NCI-H2227 treated with DMSO at 0.1 percent for 48 hours (cell line): Measurements from ENCODE around the gene SLC13A5.
"Not testable (repeated sequence)": the region's sequence is repeated elsewhere in the genome, so short reads cannot be mapped to it uniquely, and the experiment has no call there.

ENCODE experiments used
- DNase-seq: peaks from one replicate; lab custom pipeline; 2025; lab: John Stamatoyannopoulos, UW

The SLC13A5 gene

DNA sequence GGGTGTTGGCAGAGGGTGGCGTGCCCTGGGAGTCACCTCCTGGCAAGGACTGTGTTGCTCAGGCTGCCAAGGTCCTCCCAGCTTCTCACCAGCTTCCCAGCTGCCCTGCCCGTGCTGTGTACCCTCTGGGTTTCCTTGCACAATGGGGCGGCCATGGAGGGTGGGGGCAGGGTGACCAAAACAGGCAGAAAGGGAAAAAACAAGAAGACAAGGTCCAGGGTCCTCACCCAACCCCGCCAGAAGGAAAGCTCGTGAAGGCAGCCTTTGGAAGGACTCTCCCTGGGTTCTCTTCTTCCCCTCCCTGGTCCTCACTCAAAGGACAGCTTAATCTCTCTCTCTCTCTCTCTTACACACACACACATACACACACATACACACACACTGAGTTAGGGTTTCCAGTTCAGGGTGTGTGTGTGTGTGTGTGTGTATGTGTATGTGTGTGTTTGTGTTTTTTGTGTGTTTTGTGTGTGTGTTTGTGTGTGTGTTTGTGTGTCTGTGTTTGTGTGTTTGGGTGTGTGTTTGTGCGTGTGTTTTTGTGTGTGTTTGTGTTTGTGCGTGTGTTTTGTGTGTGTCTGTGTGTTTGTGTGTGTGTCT, 2.0 kb downstream of the SLC13A5 start:
- no peak for DNase-seq

DNA sequence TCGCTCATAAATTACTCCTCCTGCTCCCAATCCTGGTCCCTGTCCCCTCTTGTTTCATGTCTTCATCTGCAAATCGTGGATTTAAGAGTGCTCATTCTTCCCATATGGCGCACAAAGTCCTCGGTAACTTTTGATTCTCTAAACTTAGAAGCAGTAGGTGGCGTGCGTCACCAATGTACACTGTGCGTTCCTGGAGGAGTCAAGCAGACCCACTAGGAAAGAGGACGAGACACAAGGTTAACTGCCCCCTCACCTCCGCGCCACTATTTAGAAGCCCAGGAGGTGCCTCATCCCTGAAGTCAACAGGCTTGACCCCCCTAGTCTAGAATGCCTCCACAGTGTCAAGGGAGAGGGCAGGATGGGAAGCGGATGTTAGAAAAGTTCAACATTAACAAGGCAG, 2.9 kb downstream of the SLC13A5 start:
- no peak for DNase-seq

DNA sequence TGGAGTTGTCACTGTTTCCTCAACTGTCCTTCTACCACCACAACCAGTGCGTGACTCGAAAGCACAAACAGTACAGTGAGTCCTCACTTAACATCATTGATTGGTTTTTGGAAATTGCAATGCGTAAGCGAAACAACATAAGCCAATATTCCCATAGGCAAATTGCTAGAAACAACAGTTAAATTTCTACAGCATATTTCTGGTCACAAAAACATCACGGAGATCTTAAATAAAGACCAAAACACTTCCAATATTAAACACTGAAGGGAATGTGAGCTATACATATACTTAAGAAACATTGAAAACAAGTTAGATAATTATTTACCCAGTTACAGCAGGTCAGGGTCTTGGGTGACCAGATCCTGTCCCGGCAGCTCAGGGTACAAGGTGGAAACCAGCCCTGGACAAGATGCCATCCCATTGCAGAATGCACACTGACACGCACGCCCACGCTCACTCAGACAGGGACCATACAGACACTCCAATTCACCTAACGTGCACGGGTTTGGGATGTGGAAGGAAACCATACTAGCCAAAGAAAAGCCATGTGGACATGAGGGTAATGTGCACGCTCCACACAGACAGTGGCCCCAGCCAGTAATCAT, 4.7 kb downstream of the SLC13A5 start:
- no peak for DNase-seq

DNA sequence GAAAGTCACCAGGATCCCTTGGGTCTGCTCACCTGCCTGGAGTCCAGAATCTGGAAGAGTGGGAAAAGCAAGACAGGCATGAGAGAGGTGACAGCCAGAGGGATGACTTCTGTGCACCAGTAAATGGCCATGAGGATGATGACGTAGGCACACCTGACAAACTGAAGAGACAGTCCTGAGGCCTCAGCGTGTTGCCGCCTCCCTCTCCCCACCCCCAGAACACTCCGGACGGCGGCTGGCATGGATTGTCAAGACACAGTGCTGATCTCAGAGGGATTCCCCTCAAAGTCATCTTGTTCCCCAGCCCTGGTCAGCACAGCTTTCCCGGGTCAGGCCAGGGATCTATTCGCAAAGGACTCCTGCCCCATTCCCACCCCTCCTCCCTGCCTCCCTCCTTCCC, 6.2 kb downstream of the SLC13A5 start:
- DNase-seq, result no peak

DNA sequence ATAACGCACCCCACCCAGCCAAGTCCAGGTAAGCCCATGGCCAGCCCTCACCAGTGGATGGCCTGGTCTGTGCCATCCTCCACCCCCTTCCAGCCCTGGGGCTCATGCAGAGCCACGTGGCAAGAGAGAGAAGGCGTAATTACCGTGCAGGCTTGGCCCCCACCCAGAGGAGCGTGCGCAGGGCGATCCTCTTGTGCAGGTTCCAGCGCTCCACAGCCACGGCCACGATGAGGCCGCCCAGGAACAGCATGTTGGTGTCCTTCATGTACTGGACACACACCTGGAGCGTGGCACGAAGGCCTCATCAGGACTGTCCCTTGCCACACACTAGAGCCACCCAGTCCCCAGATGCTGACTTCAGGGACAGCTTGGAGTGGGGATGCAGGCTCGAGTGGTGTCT, 6.7 kb downstream of the SLC13A5 start:
- DNase-seq, result no peak

DNA sequence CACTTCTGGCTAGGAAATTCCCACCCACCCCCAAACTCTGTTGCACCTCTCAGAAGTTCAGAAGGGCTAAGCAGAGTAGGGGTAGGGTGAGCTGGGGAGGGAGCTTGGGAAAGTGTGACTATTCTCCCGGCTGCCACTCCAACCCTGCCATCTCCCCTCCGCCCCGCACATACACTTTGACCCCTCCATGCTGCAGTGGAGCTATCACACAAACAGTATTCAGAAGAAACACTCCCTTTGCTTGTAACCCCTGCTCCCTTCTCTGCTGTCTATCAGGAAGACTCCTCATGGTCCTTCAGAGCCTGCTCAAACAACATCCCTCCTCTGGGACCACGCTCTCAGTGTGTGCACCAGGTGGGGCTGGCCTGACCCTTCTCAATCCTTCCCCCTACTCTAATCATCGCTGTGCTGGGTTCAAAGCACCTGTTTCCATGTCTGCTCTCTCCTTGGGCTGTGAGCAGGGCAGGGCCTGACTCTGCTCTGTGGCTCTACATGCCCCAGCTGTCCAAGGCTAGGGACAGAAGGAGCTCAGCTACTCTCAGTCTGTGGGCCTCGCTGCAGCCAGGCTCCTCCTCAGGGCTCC, 8.6 kb downstream of the SLC13A5 start:
- no peak for DNase-seq

DNA sequence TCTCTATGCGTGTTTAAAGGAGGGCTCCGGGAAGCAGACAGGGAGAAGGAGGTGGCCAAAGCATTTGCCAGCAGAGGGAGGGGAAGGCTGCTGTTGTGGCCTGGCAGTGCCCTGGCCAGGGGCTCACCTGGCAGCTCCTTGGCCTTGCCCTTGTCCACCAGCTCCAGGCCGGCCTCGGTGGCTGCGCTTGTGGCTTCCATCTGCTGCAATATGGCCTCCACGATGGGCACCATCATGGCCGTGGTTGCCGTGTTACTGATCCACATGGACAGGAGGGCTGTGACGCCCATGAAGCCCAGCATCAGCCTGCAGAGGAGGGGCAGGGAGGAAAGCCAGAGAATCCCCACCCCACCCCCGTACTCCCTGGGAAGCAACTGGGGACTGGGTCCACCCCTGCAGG, 9.4 kb downstream of the SLC13A5 start:
- DNase-seq, result no peak

DNA sequence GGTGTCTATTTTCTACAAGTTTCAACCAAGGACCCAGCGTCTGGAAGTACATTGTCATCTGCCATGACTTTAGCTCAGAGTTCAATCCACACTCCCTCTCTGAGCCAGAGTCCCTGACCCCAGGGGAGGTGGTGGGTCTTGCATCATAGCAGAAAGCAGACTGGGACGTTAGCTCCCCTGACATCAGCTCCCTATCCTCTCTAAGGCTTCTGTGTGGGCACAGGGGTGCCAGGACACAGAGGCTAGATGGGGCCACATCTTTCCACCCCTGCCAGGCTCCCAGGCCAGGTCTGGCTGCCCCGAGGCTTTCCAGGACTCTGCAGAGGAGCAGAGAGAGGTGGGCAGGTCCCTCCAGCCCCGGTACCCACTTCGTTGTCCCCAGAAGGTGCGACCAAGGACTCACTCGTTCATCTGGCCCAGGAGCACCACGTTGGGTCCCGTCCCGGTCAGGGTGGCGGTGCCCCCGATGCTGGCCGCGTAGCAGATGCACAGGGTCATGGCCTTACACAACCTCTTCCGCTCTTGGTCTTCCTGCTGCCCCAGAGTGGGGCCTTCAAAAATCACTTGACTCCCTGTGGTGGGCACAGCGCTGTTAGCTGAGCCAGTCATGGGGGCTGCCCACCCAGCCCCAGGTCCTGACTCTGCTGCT, 10.5 kb downstream of the SLC13A5 start:
- DNase-seq, result no peak

DNA sequence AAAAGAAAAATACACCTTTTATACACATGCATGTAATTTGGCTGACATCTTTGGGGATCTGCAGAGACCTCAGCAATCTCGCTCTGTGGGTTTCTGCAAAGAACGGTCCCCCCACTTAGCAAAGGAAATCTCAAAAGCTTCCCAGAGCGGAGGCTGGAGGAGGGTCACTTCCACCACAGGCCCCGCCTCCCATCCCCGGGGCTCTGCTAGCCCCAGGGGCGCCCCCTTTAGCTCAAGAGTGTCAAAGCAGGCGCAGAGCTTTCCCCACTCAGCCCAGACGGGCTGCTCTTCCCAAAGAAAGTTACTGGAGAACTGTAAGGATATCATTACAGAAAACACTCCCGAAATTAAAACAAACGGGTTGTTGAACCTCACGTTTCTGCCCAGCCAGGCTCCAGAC, 11.4 kb downstream of the SLC13A5 start:
- no peak for DNase-seq

DNA sequence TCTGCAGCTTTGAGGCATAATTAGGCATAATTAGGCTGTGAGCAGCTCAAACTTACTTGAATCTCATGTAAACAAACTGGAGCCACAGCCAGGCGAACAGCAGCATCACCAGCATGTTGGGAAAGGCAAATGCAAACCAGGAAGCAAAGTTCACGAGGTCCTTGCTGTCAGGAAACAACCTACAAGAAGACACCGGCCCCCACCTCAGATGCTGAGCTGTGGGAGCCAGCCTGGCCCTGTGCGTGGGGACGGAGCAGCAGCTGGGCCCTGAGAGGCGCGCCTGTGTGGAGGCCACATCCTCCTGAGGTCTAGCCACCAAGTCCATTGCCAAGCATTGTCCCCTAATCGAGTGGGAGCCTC, 12.2 kb downstream of the SLC13A5 start:
- DNase-seq, result no peak

DNA sequence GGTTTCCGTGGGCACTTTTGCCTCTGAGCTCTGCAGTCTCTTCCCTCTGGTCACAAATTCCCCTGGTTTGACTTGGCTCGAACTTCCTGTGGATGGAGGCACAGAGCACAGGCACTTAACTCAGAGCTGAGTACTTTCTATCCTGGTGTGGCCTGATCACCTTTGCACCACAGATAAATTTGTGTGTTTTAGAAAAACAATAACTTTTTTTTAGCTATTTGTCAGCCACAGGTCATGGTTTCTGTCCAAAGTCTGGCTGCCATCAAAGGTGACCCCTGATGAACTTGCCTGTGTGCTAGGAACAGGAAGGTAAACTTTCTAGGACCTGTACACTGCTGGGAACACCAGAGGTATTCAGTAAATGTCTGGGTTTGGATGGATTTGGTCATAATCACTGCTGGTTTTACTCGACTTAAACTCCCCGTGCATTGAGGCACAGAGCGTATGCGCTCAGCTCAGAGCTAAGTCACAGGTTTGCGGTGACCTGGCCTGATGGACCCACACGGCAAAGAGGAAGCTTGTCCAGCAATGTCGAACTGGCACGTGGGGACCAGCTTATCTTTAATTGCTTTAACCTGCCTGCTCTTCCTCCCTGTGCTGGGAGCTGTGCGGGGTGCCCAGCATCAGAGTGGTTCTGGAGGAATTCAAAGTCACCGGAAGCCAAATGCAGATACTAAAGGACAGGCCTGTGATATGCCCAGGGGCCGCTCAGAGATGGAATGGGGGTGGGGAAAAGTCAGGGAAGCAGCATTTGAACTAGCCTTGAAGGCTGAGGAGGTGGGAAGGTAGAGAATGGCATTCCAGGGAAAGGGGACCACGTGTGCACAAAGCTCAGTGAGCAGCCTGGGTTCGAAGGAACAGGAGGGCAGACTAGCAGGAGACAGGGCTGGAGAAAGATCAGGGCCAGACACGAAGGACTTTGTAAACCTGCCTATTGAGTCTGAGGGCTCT, 12.9 kb downstream of the SLC13A5 start:
- no peak for DNase-seq

DNA sequence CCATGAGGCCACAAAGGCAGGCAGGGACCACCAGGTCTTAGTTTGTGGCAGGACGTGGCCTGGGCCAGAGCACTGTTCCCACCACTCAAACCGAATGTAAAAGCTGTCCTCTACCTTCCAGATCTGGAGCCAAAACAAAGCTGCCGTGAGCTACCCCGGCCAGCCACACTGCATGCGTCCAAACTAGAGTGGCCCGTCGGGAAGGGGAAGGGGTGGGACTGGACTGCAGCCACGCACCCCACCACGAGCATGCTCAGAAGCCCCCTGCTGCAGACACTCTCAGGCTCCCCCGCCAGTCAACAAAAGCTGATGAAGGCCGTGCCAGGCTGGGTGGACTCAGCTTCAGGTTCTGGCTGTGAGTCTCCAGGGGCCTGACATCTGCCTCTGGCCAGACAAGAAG, 15.2 kb downstream of the SLC13A5 start:
- no peak for DNase-seq

DNA sequence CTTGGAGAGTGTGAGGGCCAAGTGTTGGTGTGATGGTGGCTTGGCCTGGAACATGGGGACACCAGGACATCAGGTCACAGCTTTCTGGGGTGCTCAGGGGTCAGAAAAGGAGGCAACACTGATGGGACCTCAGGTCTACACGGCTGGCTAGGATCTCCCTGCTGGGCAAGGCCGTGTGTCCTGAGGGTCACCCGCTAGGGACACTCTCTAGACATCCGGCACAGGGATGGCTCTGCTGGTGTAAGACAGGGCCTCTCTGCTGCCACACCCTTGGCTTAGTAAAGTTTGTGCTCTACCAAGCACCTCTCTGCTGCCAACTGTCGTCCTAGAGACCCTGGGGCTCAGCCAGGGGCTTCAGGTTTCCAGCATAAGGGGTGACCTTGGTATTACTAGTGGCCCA, 16.3 kb downstream of the SLC13A5 start:
- no peak for DNase-seq

DNA sequence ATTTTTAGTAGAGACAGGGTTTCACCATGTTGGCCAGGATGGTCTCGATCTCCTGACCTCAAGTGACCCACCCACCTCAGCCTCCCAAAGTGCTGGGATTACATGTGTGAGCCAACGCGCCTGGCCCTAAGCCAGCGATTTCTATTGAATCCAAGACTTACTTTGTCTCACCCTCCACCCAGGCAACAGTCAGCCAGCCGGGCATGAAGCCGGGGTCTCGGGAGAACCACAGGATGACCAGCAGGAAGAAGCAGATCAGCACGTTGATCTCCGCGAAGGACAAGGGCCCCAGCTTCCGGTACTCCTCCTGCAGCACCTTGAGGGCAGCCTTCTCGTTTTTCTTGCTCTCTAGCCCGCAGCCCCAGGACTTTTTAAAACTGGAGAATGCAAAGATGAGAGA, 17.6 kb downstream of the SLC13A5 start:
- no peak for DNase-seq

DNA sequence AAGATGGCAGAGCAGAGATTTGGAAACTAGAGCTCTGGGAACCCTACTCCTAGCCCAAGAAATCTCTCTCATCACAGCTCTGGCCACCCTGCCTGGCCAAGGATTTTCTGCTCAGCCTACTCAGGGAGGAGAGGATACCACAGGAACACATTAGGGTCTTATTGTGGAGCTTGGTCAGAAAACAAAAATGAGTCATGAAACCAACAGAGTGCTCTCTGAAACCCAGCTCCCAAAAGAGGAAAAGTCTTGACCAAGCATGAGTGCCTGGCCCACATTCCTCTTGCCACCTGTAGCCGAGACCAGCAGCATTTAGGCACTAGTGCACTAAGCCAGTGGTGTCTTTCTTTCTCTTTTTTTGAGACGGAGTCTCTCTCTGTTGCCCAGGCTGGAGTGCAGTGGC, 18.1 kb downstream of the SLC13A5 start:
- DNase-seq, result no peak

DNA sequence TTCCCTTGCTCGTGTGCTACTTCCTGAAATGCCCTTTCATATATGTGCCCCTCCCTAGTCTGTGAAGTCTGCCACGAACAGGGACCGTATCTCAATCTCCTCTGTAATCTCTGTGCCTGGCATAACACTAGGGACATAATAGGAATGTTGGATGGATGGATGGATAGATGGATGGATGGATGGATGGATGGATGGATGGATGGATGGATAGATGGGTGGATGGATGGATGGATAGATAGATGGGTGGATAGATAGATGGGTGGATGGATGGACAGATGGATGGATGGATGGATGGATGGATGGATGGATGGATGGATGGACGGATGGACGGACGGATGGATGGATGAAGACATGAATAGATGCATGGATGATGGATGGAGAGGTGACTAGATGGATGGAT, 21.2 kb downstream of the SLC13A5 start:
- DNase-seq, result not testable (repeated sequence)

DNA sequence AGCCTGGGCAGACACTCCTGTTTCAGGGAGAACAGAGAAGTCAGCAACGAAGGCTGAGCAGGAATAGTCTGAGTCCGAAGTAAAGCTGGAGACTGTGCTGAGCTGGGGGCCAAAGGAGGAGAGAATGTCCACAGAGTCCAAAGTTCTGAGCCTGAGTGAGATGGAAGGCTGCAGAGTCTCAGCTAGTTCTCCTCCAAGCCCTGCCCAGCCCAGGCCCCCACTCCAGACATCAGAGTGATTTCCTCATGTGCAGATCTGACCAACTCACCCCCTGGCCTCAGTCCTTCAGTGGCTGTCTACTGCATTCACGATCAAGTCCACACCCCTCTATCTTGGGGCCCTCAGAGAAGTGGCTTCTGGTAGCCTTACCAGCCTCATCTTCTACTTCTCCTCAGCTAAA, 21.6 kb downstream of the SLC13A5 start:
- DNase-seq, result no peak

DNA sequence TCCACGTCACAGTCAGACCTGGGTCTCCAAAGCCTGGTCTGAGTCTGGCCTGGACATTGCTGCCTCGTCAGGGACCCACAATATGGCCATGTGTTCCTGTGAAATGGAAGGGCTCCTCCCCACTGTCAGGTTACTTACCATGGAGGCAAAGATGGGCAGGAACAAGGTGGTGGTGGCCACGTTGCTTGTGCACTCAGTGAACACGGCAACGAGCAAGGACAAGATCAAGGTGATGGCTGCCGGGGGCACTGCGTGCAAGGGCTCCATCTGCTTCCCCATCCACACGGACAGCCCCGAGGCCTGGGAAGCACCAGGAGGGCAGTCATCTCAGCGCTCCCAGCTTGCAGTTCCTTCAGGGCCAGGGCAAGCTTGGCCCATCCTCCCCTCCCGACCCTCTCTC, 22.5 kb downstream of the SLC13A5 start:
- DNase-seq, result no peak

DNA sequence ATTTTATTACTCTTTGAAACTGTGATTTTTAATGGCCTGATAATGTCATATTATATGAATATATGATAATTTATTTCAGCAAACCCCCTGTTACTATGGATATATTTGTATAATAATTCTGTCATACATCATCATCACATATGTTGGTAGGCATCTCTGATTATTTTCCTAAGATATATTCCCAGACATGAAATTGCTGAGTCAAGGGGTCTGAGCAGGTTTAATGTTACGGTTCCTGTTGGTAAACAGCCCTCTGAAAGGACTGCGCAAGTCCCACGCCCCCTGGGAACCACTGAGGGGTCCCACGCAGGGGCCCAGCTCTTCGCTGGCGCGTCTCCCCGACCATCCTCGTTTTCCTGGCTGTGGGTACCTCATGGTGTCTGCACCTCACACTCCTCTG, 24.2 kb downstream of the SLC13A5 start:
- no peak for DNase-seq

DNA sequence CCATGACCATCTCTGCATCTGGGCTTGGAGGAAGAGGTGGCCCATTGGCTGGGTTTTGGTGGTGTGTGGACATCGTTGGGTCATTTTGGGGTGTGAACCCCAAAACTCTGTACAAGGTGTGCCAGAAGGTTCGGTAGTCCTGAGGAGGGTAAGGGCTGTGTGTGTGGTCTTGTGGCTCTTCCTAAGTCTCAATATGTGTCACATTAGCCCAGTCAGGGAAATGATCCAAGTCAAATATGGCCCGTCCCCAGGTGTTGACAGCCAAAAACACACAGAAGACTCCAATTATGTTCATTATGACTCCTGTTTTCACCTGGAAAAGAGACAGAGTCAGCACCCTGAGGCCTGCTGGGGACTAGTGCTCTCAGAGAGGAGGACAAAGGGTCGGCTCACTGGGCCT, 27.1 kb downstream of the SLC13A5 start:
- no peak for DNase-seq

DNA sequence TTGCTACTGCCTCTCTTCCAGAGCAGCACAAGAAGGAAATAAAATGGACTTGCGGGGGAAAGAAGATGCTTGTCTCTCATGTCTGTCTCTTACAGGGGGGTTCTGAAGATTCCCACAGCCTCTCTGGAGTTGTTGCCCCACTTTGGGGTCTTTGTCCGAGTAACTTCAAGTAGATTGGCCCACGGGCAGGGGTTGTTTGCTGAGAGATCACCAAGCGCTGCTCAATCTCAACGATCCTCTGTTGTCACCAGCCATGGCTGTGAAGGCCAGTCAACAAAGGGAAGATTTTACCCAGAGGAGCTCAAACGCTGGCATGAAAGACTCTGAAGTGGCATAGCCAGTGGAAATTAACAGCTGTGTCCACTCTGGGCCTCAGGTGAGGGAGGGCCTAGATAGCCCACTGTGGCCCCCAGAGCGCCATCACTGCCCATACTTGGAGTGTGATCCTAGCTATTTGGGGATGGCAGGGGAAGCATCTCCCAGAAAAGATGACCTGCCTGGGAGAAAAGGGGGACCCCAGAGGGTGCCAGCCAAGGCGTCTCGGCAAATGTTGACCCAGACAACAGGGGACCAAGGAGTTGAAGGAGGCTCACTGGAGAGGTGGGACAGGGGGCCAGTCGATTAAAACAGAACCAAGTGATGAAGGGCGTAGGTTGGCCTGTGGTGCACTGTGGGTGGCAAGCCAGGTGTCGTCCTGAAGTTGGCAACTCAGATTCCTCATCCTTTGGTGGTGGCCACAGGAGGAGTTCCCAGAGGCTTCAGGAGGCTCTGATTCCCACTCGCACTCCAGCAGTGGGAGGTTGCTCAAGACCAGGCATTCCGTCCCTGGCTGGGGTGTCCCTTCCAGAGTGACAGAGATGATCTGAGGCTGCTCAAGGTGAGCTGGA, 28.0 kb downstream of the SLC13A5 start:
- DNase-seq, result no peak

DNA sequence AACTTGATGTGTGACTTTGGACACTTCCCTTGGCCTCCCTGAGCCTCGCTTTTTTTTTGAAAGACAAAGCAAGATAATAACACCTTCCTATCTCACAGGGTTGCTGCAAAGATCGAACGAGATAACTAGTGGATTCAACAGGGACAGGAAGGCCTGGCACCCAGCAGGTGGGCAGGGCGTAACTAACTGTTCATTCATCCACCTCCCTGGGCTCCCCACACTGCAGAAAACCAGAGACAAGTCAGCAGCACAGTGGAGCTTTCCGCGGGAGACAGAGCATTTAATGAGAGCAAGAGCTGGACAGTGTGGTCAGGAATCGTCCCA, 28.7 kb downstream of the SLC13A5 start:
- DNase-seq, result no peak
